K562 (cell line): ENCODE results near the gene MAML1. TPM values are rescaled to one million over a fixed set of nuclear protein-coding genes. Genes with fewer than 3 reads are reported as not detected.

Experiments used
- ATF3 ChIP-seq, 2 experiments: fragments of 450-650 bp in 1 of 2; sonication (generic) in 1 of 2; formaldehyde crosslinking in 1 of 2; IDR thresholded peaks in 1 of 2; conservative IDR thresholded peaks in 1 of 2; 2 replicates each; pipeline versions ENCODE4 v1.6.1 to v1.8.1; 2016 to 2023; ENCODE audit warnings: mild to moderate bottlenecking in 2 of 2, moderate library complexity in 2 of 2, inconsistent platforms in 1 of 2, missing genetic modification reagents in 1 of 2
- CREB3 ChIP-seq: fragments of 450-650 bp; conservative IDR thresholded peaks from 2 replicates; pipeline ENCODE4 v1.6.1; 2016; ENCODE audit warnings: missing genetic modification characterization, low read depth, mild to moderate bottlenecking, missing compliant biosample characterization, moderate library complexity
- E2F3 ChIP-seq: fragments of 250-450 bp; sonication (Bioruptor Pico); IDR thresholded peaks from 2 replicates; pipeline ENCODE4 v1.4.0; 2020; ENCODE audit warnings: mild to moderate bottlenecking
- ELF1 ChIP-seq: fragments of 200-800 bp; sonication (Bioruptor generic); IDR thresholded peaks from 2 replicates; pipeline ENCODE4 v1.6.1; 2016; ENCODE audit warnings: missing genetic modification characterization, missing compliant biosample characterization
- ETV6 ChIP-seq, 3 experiments: fragments of 150-350 bp in 1 of 3; sonication (generic) in 1 of 3; formaldehyde crosslinking in 1 of 3; IDR thresholded peaks; 2 replicates each; pipeline versions ENCODE4 v1.6.1 to v1.8.0; 2014 to 2022; ENCODE audit warnings: borderline replicate concordance in 2 of 3, low read depth in 2 of 3, antibody characterized with exemption in 1 of 3, low read length in 1 of 3, mild to moderate bottlenecking in 1 of 3, missing genetic modification reagents in 1 of 3
- GMEB1 ChIP-seq: fragments of 250-450 bp; sonication (Bioruptor Pico); IDR thresholded peaks from 2 replicates; pipeline ENCODE4 v1.4.0; 2020; ENCODE audit warnings: mild to moderate bottlenecking
- MCM5 ChIP-seq: fragments of 450-650 bp; IDR thresholded peaks from 2 replicates; pipeline ENCODE4 v1.6.1; 2016; ENCODE audit warnings: low read depth
- MEF2A ChIP-seq: IDR thresholded peaks from 2 replicates; pipeline ENCODE4 v1.6.1; 2011; ENCODE audit warnings: low read depth, mild to moderate bottlenecking, low read length, moderate library complexity; ENCODE audit not compliant: control insufficient read depth
- NCOA1 ChIP-seq: fragments of 450-650 bp; IDR thresholded peaks from 2 replicates; pipeline ENCODE4 v1.6.1; 2016; ENCODE audit warnings: low read depth
- SMAD1 ChIP-seq: fragments of 150-350 bp; IDR thresholded peaks from 2 replicates; pipeline ENCODE4 v1.6.1; 2014; ENCODE audit warnings: low read length, low read depth; ENCODE audit not compliant: partially characterized antibody
- UBTF ChIP-seq, 2 experiments: IDR thresholded peaks; 2 replicates each; pipeline ENCODE4 v1.6.1; 2012; ENCODE audit warnings: improper control_type of control experiment in 2 of 2, low read depth in 2 of 2, low read length in 2 of 2, borderline replicate concordance in 1 of 2
- ZNF146 ChIP-seq: IDR thresholded peaks from one replicate; pipeline ENCODE4 v1.6.1; 2018; ENCODE audit warnings: missing compliant biosample characterization; ENCODE audit not compliant: unreplicated experiment
- ZNF239 ChIP-seq: fragments of 250-450 bp; sonication (Bioruptor Pico); IDR thresholded peaks from 2 replicates; pipeline ENCODE4 v1.4.0; 2020; ENCODE audit warnings: mild to moderate bottlenecking
- ZNF263 ChIP-seq: sonication (generic); formaldehyde crosslinking; IDR thresholded peaks from 2 replicates; pipeline ENCODE4 v1.8.0; 2022; ENCODE audit warnings: mild to moderate bottlenecking, missing genetic modification reagents, borderline replicate concordance
- polyA plus RNA-seq, 8 experiments: library from polyadenylated mRNA; depleted of rRNA in 4 of 8; stranded (reverse) in 5 of 8; unstranded in 3 of 8; fragments of >200 nt; fragmentation: Nextera tagmentation in 2 of 8; fragmentation: Illumina TruSeq in 1 of 8; extraction: Ambion mirVana in 2 of 8; extraction: Trizol in 1 of 8; gene quantifications; 2 replicates each; pipeline versions ENCODE4 v1.2.1 to v1.2.3, GENCODE V29; 2011 to 2014; ENCODE audit warnings: inconsistent platforms in 1 of 8, missing spikeins in 1 of 8
- total RNA-seq, 7 experiments: library from RNA; depleted of rRNA in 6 of 7; stranded (reverse); fragments of >200 nt in 6 of 7; fragmentation: Illumina TruSeq in 2 of 7; extraction: Trizol in 2 of 7; gene quantifications; 2 replicates each; pipeline versions ENCODE4 v1.2.1 to v1.2.3, GENCODE V29; 2011 to 2021; ENCODE audit warnings: low replicate concordance in 1 of 7

Gene MAML1
- total and polyA plus RNA-seq, 9 of the 15 experiments (the other 6 are each of a cell fraction or from before 2014, with no cell fraction given): 0.32 to 18.4 (median 7.0) TPM

- TF ChIP-seq GMEB1 (CRISPR knock-in tag) (no peak), NCOA1 (no peak), CREB3 (tag) (no peak), ZNF239 (CRISPR knock-in tag) (no peak), UBTF (IDR thresholded peaks at IDR 0.05; ENCODE audit: borderline replicate concordance in 1 of 2, low read depth in 2 of 2, low read length in 2 of 2) (peak in 1 of 2 experiments; percentile 19; a peak in 1 of 4 replicates), MEF2A (no peak), ELF1 (tag) (no peak), ATF3 (IDR thresholded peaks at IDR 0.05) (no peak), ATF3 (CRISPR knock-in tag; conservative IDR thresholded peaks at IDR 0.05) (peak; percentile 44; the same call in 1 of the 2 replicates), ZNF146 (no peak), ETV6 (IDR thresholded peaks at IDR 0.05; ENCODE audit: borderline replicate concordance in 1 of 2, low read depth in 2 of 2, low read length in 1 of 2) (no peak), ETV6 (CRISPR knock-in tag; IDR thresholded peaks at IDR 0.05; ENCODE audit: borderline replicate concordance) (0 out of 2 replicates have a peak, but pooled peaks have one; percentile 51), SMAD1 (no peak), E2F3 (CRISPR knock-in tag) (no peak), ZNF263 (CRISPR knock-in tag) (no peak; the same call in 1 of the 2 replicates), MCM5 (no peak)
Observed at GRCh38 chr5:179821298-179822058, 88.9 kb downstream of the MAML1 start (continued).
